Measurements from ENCODE around the gene PAXX.
A peak's percentile ranks its signal among the peaks of the same experiment; 100 is the strongest.
"Not testable (repeated sequence)": the region's sequence is repeated elsewhere in the genome, so short reads cannot be mapped to it uniquely, and the experiment has no call there.

PAXX gene

GRCh38 chr9:137001857-137002645, 9.8 kb downstream of the PAXX start:
- H3K27me3 ChIP-seq (ENCODE audit: insufficient read depth, poor library complexity, severe bottlenecking) = no peaks in the 10 kb centered on the region
- no peak overlapping the region for H3K27ac ChIP-seq (replicated peaks)
- DNase-seq (ENCODE audit: low read depth in 1 of 2, low spot score in 1 of 2) = no peak
- no peak overlapping the region for H3K4me3 ChIP-seq (replicated peaks; ENCODE audit: insufficient read depth, low read length)
- TF ChIP-seq GABPA (IDR thresholded peaks at IDR 0.05; ENCODE audit: low read depth) (no peak), SPI1 (IDR thresholded peaks at IDR 0.05; ENCODE audit: borderline replicate concordance, low read depth) (no peak)
- TF ChIP-seq, protein P1, sequence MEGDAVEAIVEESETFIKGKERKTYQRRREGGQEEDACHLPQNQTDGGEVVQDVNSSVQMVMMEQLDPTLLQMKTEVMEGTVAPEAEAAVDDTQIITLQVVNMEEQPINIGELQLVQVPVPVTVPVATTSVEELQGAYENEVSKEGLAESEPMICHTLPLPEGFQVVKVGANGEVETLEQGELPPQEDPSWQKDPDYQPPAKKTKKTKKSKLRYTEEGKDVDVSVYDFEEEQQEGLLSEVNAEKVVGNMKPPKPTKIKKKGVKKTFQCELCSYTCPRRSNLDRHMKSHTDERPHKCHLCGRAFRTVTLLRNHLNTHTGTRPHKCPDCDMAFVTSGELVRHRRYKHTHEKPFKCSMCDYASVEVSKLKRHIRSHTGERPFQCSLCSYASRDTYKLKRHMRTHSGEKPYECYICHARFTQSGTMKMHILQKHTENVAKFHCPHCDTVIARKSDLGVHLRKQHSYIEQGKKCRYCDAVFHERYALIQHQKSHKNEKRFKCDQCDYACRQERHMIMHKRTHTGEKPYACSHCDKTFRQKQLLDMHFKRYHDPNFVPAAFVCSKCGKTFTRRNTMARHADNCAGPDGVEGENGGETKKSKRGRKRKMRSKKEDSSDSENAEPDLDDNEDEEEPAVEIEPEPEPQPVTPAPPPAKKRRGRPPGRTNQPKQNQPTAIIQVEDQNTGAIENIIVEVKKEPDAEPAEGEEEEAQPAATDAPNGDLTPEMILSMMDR (IDR thresholded peaks at IDR 0.05; ENCODE audit: insufficient read depth, low read length) = no peak

DNA sequence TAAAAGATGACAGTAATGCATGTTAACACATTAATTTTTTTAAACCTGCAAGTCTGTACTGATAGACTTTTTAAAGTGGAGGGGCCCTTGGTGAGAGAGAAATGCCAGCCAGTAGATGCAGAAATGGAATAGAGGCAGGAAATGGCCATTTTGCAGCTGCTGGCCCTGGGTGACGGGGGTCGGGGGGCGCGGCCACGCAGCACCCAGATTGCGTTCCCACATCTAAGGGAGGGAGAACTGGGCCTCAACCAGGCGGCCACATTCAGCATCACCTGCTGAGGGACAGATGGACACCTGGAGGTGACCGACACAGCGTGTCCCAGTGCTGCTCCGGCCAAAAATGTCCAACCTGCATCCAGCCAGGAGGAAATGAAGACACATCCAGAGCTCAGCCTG, 10.4 kb downstream of the PAXX start:
- Histone ChIP-seq H3K4me3 (replicated peaks; ENCODE audit: insufficient read depth, low read length) (no peak overlapping the region), H3K27me3 (ENCODE audit: insufficient read depth, poor library complexity, severe bottlenecking) (no peaks in the 10 kb centered on the region), H3K27ac (replicated peaks) (no peak overlapping the region)
- no peak for DNase-seq (ENCODE audit: low read depth in 1 of 2, low spot score in 1 of 2)
- TF ChIP-seq REST (IDR thresholded peaks at IDR 0.05; ENCODE audit: insufficient replicate concordance, low read depth) = no peak
- TF ChIP-seq POLR2AphosphoS5 (IDR thresholded peaks at IDR 0.05; ENCODE audit: low read depth) = no peak
- TF ChIP-seq GABPA (IDR thresholded peaks at IDR 0.05; ENCODE audit: low read depth) = no peak
- TF ChIP-seq SPI1 (IDR thresholded peaks at IDR 0.05; ENCODE audit: borderline replicate concordance, low read depth) = no peak
- TF ChIP-seq, protein P1 (IDR thresholded peaks at IDR 0.05; ENCODE audit: insufficient read depth, low read length) = no peak

DNA sequence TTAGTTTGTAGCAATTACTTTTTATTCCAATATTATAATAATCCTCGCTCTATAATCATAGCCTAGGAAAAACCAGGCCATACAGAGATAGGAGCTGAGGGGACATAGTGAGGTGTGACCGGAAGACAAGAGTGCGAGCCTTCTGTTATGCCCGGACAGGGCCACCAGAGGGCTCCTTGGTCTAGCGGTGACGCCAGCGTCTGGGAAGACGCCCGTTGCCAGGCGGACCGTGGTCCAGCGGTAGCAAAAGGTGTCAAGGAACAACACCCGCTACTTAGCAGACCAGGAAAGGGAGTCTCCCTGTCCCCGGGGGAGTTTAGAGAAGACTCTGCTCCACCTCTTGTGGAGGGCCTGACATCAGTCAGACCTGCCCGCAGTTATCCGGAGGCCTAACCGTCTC, 12.1 kb downstream of the PAXX start:
- not testable (repeated sequence) for H3K4me3 ChIP-seq (replicated peaks; ENCODE audit: insufficient read depth, low read length); H3K27ac ChIP-seq (replicated peaks); H3K27me3 ChIP-seq (ENCODE audit: insufficient read depth, poor library complexity, severe bottlenecking)
- peak in 1 of 2 experiments; percentile 46 for DNase-seq (ENCODE audit: low read depth in 1 of 2, low spot score in 1 of 2)

- DNase-seq (ENCODE audit: low read depth in 1 of 2, low spot score in 1 of 2) = no peak
- no peak overlapping the region for H3K4me3 ChIP-seq (replicated peaks; ENCODE audit: insufficient read depth, low read length)
- TF ChIP-seq POLR2AphosphoS5 (IDR thresholded peaks at IDR 0.05; ENCODE audit: low read depth) (no peak), REST (IDR thresholded peaks at IDR 0.05; ENCODE audit: insufficient replicate concordance, low read depth) (no peak), GABPA (IDR thresholded peaks at IDR 0.05; ENCODE audit: low read depth) (no peak), SPI1 (IDR thresholded peaks at IDR 0.05; ENCODE audit: borderline replicate concordance, low read depth) (no peak)
- TF ChIP-seq, protein P1 (IDR thresholded peaks at IDR 0.05; ENCODE audit: insufficient read depth, low read length) = no peak
- no peak overlapping the region for H3K27ac ChIP-seq (replicated peaks)
- no peaks in the 10 kb centered on the region for H3K27me3 ChIP-seq (ENCODE audit: insufficient read depth, poor library complexity, severe bottlenecking)
Measured at GRCh38 chr9:137006116-137007003, 14.1 kb downstream of the PAXX start.

All from HL-60 (cell line).